Endodermal cell (in vitro differentiated cells): ENCODE measurements around the gene CST11. TPM values are rescaled to one million over a fixed set of nuclear protein-coding genes. Genes with fewer than 3 reads are reported as not detected.

Experiments used
- DNase-seq: peaks from one replicate; pipeline ENCODE4 v3.0.0-alpha.2; 2017
- H3K27ac ChIP-seq: 2 replicates; pipeline ENCODE4 v1.5.1; 2013; ENCODE audit warnings: mild to moderate bottlenecking, low read depth, low read length, moderate library complexity
- H3K27me3 ChIP-seq: 2 replicates; pipeline ENCODE4 v1.6.1; 2013; ENCODE audit warnings: mild to moderate bottlenecking, low read length, moderate library complexity; ENCODE audit not compliant: insufficient read depth, control insufficient read depth, poor library complexity, severe bottlenecking
- H3K36me3 ChIP-seq: 2 replicates; pipeline ENCODE4 v1.7.0; 2013; ENCODE audit warnings: mild to moderate bottlenecking, low read length, moderate library complexity; ENCODE audit not compliant: control insufficient read depth, insufficient read depth
- H3K4me1 ChIP-seq: one replicate; pipeline ENCODE4 v1.7.0; 2013; ENCODE audit warnings: low read length; ENCODE audit not compliant: control insufficient read depth, insufficient read depth
- H3K4me3 ChIP-seq: 2 replicates; pipeline ENCODE4 v1.5.1; 2013; ENCODE audit warnings: mild to moderate bottlenecking, low read length, moderate library complexity
- H3K9ac ChIP-seq: 2 replicates; pipeline ENCODE4 v1.6.1; 2013; ENCODE audit warnings: mild to moderate bottlenecking, low read length, moderate library complexity; ENCODE audit not compliant: poor library complexity, severe bottlenecking; ENCODE audit errors: extremely low read depth
- H3K9me3 ChIP-seq: 2 replicates; pipeline ENCODE4 v1.6.1; 2013; ENCODE audit warnings: mild to moderate bottlenecking, low read length, moderate library complexity; ENCODE audit not compliant: control insufficient read depth
- H3K27ac Mint-ChIP-seq: 2 replicates; pipeline ENCODE4 v1.8.0; 2020; ENCODE audit warnings: mixed read lengths
- H3K27me3 Mint-ChIP-seq: 2 replicates; pipeline ENCODE4 v1.8.0; 2021; ENCODE audit warnings: mild to moderate bottlenecking, mixed read lengths; ENCODE audit not compliant: insufficient read depth
- H3K36me3 Mint-ChIP-seq: 2 replicates; pipeline ENCODE4 v1.8.0; 2020; ENCODE audit warnings: low read depth, mixed read lengths
- H3K4me1 Mint-ChIP-seq: 2 replicates; pipeline ENCODE4 v1.8.0; 2020; ENCODE audit warnings: mixed read lengths
- H3K4me3 Mint-ChIP-seq: 2 replicates; pipeline ENCODE4 v1.8.0; 2020; ENCODE audit warnings: mild to moderate bottlenecking, moderate library complexity, mixed read lengths
- H3K9me3 Mint-ChIP-seq: 2 replicates; pipeline ENCODE4 v1.8.0; 2020; ENCODE audit warnings: mild to moderate bottlenecking, mixed read lengths
- WGBS, 2 experiments: methylation state at CpG; one replicate each; pipeline versions ENCODE4 v1.1.5 to v1.1.7; 2013; ENCODE audit warnings: missing lambda C conversion rate in 2 of 2, mixed read lengths in 1 of 2; ENCODE audit not compliant: insufficient coverage in 1 of 2, insufficient read length in 1 of 2; 5-methylcytosine and 5-hydroxymethylcytosine counted together
- long read RNA-seq, 4 experiments: library from polyadenylated mRNA in 2 of 4; library from RNA in 1 of 4; library from capped mRNA in 1 of 4; stranded (forward) in 3 of 4; unstranded in 1 of 4; transcript quantifications; one replicate each; pipeline ENCODE4 v2.0.0, GENCODE V29; 2020 to 2021; ENCODE audit warnings: inconsistent platforms in 1 of 4
- polyA plus RNA-seq, 2 experiments: library from polyadenylated mRNA; stranded (reverse); fragments of 50-300 nt; gene quantifications; one replicate each; pipeline ENCODE4 v1.2.3, GENCODE V29; 2013
- total RNA-seq, 2 donors: library from RNA; stranded (reverse); fragmentation: NEBNext Ultra II Directional in 1 of 2; extraction: Animal tissue kit (Norgen Biotek cat#: 25700) in 1 of 2; gene quantifications; 2 replicates in 1 of 2; 3 replicates in 1 of 2; pipeline ENCODE4 v1.2.1, GENCODE V29; 2021
- TF ChIP-seq, protein P1 (sequence below): fragments of 200-600 bp; sonication (generic); conservative IDR thresholded peaks from 2 replicates; pipeline ENCODE4 v1.5.0; 2021; ENCODE audit warnings: antibody characterized with exemption, mild to moderate bottlenecking

The CST11 gene, protein sequence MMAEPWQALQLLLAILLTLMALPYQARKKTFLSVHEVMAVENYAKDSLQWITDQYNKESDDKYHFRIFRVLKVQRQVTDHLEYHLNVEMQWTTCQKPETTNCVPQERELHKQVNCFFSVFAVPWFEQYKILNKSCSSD
- total RNA-seq = under 1 TPM in 1 of 2 donors, not detected in 1; 0.69 TPM
- not detected for polyA plus RNA-seq (2013, experiment 1 of 2)
- polyA plus RNA-seq (2013, experiment 2 of 2) = not detected
- long read RNA-seq, experiment 1 = 0 reads
- long read RNA-seq, experiment 2 = 0 reads
- long read RNA-seq, experiment 3 = 0 reads
- long read RNA-seq, experiment 4, partial matches to known transcripts = 0 of 1 reads
- long read RNA-seq, experiment 4, other reads (novel, unspliced or antisense) = 0 of 1 reads

DNA sequence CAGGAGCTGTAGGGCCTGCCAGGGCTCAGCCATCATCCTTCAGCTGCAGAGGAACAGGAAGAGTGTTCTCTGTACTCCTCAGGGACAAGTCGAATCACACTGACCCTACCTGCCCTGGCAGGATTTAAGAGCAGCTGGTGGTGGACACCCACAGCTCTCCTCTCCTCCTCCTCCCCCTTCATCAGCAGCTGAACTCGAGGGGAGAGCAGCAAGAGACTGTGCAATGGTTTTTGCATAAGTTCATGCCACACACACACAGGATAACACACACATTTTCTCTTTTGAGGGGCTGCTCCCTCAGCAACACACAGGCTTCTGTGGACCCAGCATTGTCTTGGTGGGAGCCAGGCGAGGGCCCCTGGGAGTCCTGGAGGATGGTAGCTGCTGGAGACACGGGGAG, at the start of gene CST11:
CST11 (minus strand) TSS at position 101 of the 400 bp plus-strand sequence; CDS start at position 36, 65 bp downstream.
- H3K27me3 ChIP-seq = no peaks in the 10 kb centered on the region
- Mint-ChIP-seq H3K4me3 (no peak within 1 kb of the TSS), H3K4me1 (peaks cover 17% of the 10 kb centered on the region), H3K36me3 (no peaks in the 10 kb centered on the region), H3K27ac (no peak within 1 kb of the TSS), H3K9me3 (peaks cover 4% of the 10 kb centered on the region), H3K27me3 (no peaks in the 10 kb centered on the region)
- 80 to 81% methylated on average over 1 to 4 of the region's 4 CpGs for WGBS, 2 experiments
- TF ChIP-seq, protein P1, sequence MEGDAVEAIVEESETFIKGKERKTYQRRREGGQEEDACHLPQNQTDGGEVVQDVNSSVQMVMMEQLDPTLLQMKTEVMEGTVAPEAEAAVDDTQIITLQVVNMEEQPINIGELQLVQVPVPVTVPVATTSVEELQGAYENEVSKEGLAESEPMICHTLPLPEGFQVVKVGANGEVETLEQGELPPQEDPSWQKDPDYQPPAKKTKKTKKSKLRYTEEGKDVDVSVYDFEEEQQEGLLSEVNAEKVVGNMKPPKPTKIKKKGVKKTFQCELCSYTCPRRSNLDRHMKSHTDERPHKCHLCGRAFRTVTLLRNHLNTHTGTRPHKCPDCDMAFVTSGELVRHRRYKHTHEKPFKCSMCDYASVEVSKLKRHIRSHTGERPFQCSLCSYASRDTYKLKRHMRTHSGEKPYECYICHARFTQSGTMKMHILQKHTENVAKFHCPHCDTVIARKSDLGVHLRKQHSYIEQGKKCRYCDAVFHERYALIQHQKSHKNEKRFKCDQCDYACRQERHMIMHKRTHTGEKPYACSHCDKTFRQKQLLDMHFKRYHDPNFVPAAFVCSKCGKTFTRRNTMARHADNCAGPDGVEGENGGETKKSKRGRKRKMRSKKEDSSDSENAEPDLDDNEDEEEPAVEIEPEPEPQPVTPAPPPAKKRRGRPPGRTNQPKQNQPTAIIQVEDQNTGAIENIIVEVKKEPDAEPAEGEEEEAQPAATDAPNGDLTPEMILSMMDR = no peak
- no peaks in the 10 kb centered on the region for H3K9me3 ChIP-seq
- no peaks in the 10 kb centered on the region for H3K36me3 ChIP-seq
- no peak within 1 kb of the TSS for H3K4me3 ChIP-seq
- no peak within 1 kb of the TSS for H3K27ac ChIP-seq
- no peak for DNase-seq
- no peak within 1 kb of the TSS for H3K9ac ChIP-seq
- no peaks in the 10 kb centered on the region for H3K4me1 ChIP-seq

DNA sequence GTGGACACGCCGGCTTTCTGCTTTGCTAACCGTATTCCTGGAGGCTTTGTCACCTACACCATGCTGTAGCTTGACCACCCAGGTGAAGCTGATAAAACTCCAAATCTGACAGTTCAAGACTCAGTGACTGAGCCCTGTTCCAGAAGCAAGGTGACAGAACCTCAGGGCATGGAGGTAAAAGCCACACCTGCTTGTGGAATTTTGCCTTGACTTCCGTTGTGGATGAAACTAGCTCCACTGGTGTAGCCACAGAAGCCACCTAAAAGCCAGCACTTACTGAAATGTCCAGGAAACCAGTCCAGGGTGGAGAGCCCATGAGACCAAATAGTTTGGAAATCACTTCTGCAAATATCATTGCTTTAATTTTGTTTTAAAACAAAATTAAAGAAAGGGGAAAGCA, 49.2 kb upstream of the CST11 start:
- WGBS, 2 experiments = 95% methylated on average over 4 of the region's 4 CpGs
- no peak for DNase-seq
- Histone ChIP-seq H3K36me3 (no peaks in the 10 kb centered on the region), H3K9ac (no peak overlapping the region), H3K27ac (no peak overlapping the region), H3K4me1 (peaks cover 2% of the 10 kb centered on the region), H3K9me3 (peaks cover 10% of the 10 kb centered on the region), H3K4me3 (no peak overlapping the region), H3K27me3 (peaks cover 26% of the 10 kb centered on the region)
- Mint-ChIP-seq H3K36me3 (no peaks in the 10 kb centered on the region), H3K27me3 (peaks cover 34% of the 10 kb centered on the region), H3K27ac (no peak overlapping the region), H3K4me1 (peaks cover 11% of the 10 kb centered on the region), H3K4me3 (no peak overlapping the region), H3K9me3 (peaks cover 14% of the 10 kb centered on the region)
- TF ChIP-seq, protein P1 = no peak

DNA sequence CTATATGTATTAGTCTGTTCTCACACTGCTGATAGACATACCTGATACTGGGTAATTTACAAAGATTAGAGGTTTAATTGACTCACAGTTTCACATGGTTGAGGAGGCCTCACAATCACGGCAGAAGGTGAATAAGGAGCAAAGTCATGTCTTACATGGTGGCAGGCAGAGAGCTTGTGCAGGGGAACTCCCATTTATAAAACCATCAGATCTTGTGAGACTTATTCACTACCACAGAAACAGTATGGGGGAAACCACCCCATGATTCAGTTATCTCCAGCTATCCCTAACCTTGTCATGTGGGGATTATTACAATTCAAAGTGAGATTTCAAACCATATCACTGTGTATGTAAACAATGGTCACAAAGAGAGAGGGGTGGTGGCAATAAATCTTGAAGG, 44.9 kb upstream of the CST11 start:
- Mint-ChIP-seq H3K27ac (no peak overlapping the region), H3K4me1 (peaks cover 11% of the 10 kb centered on the region), H3K36me3 (no peaks in the 10 kb centered on the region), H3K27me3 (peaks cover 4% of the 10 kb centered on the region), H3K9me3 (peaks cover 32% of the 10 kb centered on the region), H3K4me3 (no peak overlapping the region)
- no peak overlapping the region for H3K4me3 ChIP-seq
- WGBS, 2 experiments = 86 to 88% methylated on average over 1 of the region's 1 CpG
- H3K27ac ChIP-seq = no peak overlapping the region
- no peak overlapping the region for H3K9ac ChIP-seq
- DNase-seq = no peak
- TF ChIP-seq, protein P1 = no peak
- no peaks in the 10 kb centered on the region for H3K36me3 ChIP-seq
- H3K4me1 ChIP-seq = peaks cover 2% of the 10 kb centered on the region
- H3K9me3 ChIP-seq = peaks cover 20% of the 10 kb centered on the region
- H3K27me3 ChIP-seq = peaks cover 9% of the 10 kb centered on the region
